H9 (cell line): ENCODE results near the gene CTCF. TPM values are rescaled to one million over a fixed set of nuclear protein-coding genes. Genes with fewer than 3 reads are reported as not detected.

Experiments
- DNase-seq: peaks from one replicate; pipeline ENCODE4 v3.0.0-alpha.2; 2017
- H2AFZ ChIP-seq: one replicate; pipeline ENCODE4 v1.6.1; 2013; ENCODE audit warnings: mild to moderate bottlenecking, low read length, control low read depth, moderate library complexity
- H2AK5ac ChIP-seq: 2 replicates; pipeline ENCODE4 v1.6.1; 2013; ENCODE audit warnings: low read length, control low read depth, mixed read lengths; ENCODE audit not compliant: insufficient read length
- H2BK120ac ChIP-seq: one replicate; pipeline ENCODE4 v1.6.1; 2013; ENCODE audit warnings: low read depth, mild to moderate bottlenecking, low read length, control low read depth, inconsistent platforms; ENCODE audit not compliant: poor library complexity, severe bottlenecking
- H2BK12ac ChIP-seq: 2 replicates; pipeline ENCODE4 v1.6.1; 2013; ENCODE audit warnings: low read length, control low read depth, mixed read lengths, low read depth; ENCODE audit not compliant: insufficient read length
- H2BK15ac ChIP-seq: 2 replicates; pipeline ENCODE4 v1.6.1; 2013; ENCODE audit warnings: low read depth, low read length, control low read depth
- H2BK20ac ChIP-seq: one replicate; pipeline ENCODE4 v1.6.1; 2013; ENCODE audit warnings: low read depth, mild to moderate bottlenecking, low read length, control low read depth, inconsistent platforms; ENCODE audit not compliant: poor library complexity, severe bottlenecking
- H2BK5ac ChIP-seq: 2 replicates; pipeline ENCODE4 v1.6.1; 2013; ENCODE audit warnings: low read length, control low read depth, mixed read lengths; ENCODE audit not compliant: insufficient read length
- H3K14ac ChIP-seq: 2 replicates; pipeline ENCODE4 v1.6.1; 2013; ENCODE audit warnings: low read length, control low read depth; ENCODE audit not compliant: insufficient read depth
- H3K18ac ChIP-seq: 2 replicates; pipeline ENCODE4 v1.6.1; 2013; ENCODE audit warnings: low read depth, mild to moderate bottlenecking, mixed read lengths, low read length, control low read depth; ENCODE audit not compliant: insufficient read length
- H3K23ac ChIP-seq: 2 replicates; pipeline ENCODE4 v1.6.1; 2013; ENCODE audit warnings: low read length, control low read depth, mixed read lengths, low read depth; ENCODE audit not compliant: insufficient read length
- H3K23me2 ChIP-seq: 2 replicates; pipeline ENCODE4 v1.6.1; 2013; ENCODE audit warnings: low read depth, mild to moderate bottlenecking, mixed read lengths, low read length, control low read depth; ENCODE audit not compliant: insufficient read length, poor library complexity, severe bottlenecking
- H3K27ac ChIP-seq: 2 replicates; pipeline ENCODE4 v1.5.1; 2013; ENCODE audit warnings: low read length, control low read depth, mixed read lengths, low read depth; ENCODE audit not compliant: insufficient read length
- H3K27me3 ChIP-seq: 2 replicates; pipeline ENCODE4 v1.6.1; 2013; ENCODE audit warnings: low read length, control low read depth, inconsistent platforms; ENCODE audit not compliant: insufficient read depth
- H3K4ac ChIP-seq: 2 replicates; pipeline ENCODE4 v1.6.1; 2013; ENCODE audit warnings: low read depth, mild to moderate bottlenecking, control low read depth, inconsistent platforms, low read length, moderate library complexity
- H3K4me1 ChIP-seq: 2 replicates; pipeline ENCODE4 v1.6.1; 2013; ENCODE audit warnings: low read length, control low read depth, inconsistent platforms; ENCODE audit not compliant: insufficient read depth
- H3K4me2 ChIP-seq: 2 replicates; pipeline ENCODE4 v1.6.1; 2013; ENCODE audit warnings: low read length, control low read depth, mixed read lengths; ENCODE audit not compliant: insufficient read length, insufficient read depth
- H3K56ac ChIP-seq: 2 replicates; pipeline ENCODE4 v1.6.1; 2013; ENCODE audit warnings: low read depth, mild to moderate bottlenecking, mixed read lengths, low read length, control low read depth; ENCODE audit not compliant: insufficient read length
- H3K79me1 ChIP-seq: 2 replicates; pipeline ENCODE4 v1.6.1; 2013; ENCODE audit warnings: low read depth, mild to moderate bottlenecking, moderate library complexity, low read length, control low read depth, inconsistent platforms; ENCODE audit not compliant: insufficient read depth, poor library complexity, severe bottlenecking
- H3K79me2 ChIP-seq: 2 replicates; pipeline ENCODE4 v1.6.1; 2013; ENCODE audit warnings: low read length, control low read depth, inconsistent platforms; ENCODE audit not compliant: insufficient read depth
- H3K9ac ChIP-seq: 2 replicates; pipeline ENCODE4 v1.6.1; 2013; ENCODE audit warnings: low read length, control low read depth, mixed read lengths; ENCODE audit not compliant: insufficient read length; ENCODE audit errors: extremely low read depth
- H3K9me3 ChIP-seq: one replicate; pipeline ENCODE4 v1.6.1; 2013; ENCODE audit warnings: low read depth, low read length, inconsistent platforms; ENCODE audit not compliant: control insufficient read depth
- H3T11ph ChIP-seq: one replicate; pipeline ENCODE4 v1.6.1; 2013; ENCODE audit warnings: mild to moderate bottlenecking, low read length, control low read depth, inconsistent platforms
- H4K20me1 ChIP-seq: one replicate; pipeline ENCODE4 v1.6.1; 2013; ENCODE audit not compliant: control insufficient read depth, insufficient read length, insufficient read depth
- H4K5ac ChIP-seq: 2 replicates; pipeline ENCODE4 v1.6.1; 2013; ENCODE audit warnings: low read depth, mild to moderate bottlenecking, mixed read lengths, low read length, control low read depth; ENCODE audit not compliant: insufficient read length
- H4K8ac ChIP-seq: replicated peaks from 2 replicates; pipeline ENCODE4 v1.6.1; 2013; ENCODE audit warnings: low read length, control low read depth, mixed read lengths, low read depth; ENCODE audit not compliant: insufficient read length
- H4K91ac ChIP-seq: 2 replicates; pipeline ENCODE4 v1.6.1; 2013; ENCODE audit warnings: low read depth, mild to moderate bottlenecking, moderate library complexity, mixed read lengths, low read length, control low read depth; ENCODE audit not compliant: insufficient read length
- H3K27ac Mint-ChIP-seq, 3 experiments: 2 replicates in 2 of 3; 3 replicates in 1 of 3; pipeline ENCODE4 v1.8.0; 2020 to 2021; ENCODE audit warnings: mixed read lengths in 3 of 3, mild to moderate bottlenecking in 1 of 3, moderate library complexity in 1 of 3
- H3K27me3 Mint-ChIP-seq: 2 replicates; pipeline ENCODE4 v1.8.0; 2021; ENCODE audit warnings: low read depth, mild to moderate bottlenecking, moderate library complexity, mixed read lengths
- H3K36me3 Mint-ChIP-seq, 3 experiments: 2 replicates in 2 of 3; 3 replicates in 1 of 3; pipeline ENCODE4 v1.8.0; 2020 to 2021; ENCODE audit warnings: low read depth in 3 of 3, mixed read lengths in 3 of 3; ENCODE audit not compliant: insufficient read depth in 1 of 3
- H3K4me1 Mint-ChIP-seq, 2 experiments: 2 replicates each; pipeline ENCODE4 v1.8.0; 2020; ENCODE audit warnings: mixed read lengths in 2 of 2
- H3K4me3 Mint-ChIP-seq, 2 experiments: 2 replicates in 1 of 2; 3 replicates in 1 of 2; pipeline ENCODE4 v1.8.0; 2020 to 2021; ENCODE audit warnings: mild to moderate bottlenecking in 2 of 2, mixed read lengths in 2 of 2, moderate library complexity in 1 of 2
- H3K9me3 Mint-ChIP-seq, 2 experiments: 2 replicates in 1 of 2; 3 replicates in 1 of 2; pipeline ENCODE4 v1.8.0; 2020; ENCODE audit warnings: mild to moderate bottlenecking in 2 of 2, mixed read lengths in 2 of 2, moderate library complexity in 1 of 2
- WGBS: extraction: QIAGEN DNeasy Blood & Tissue Kit; methylation state at CpG from one replicate; pipeline ENCODE4 v1.1.7; 2013; ENCODE audit warnings: missing lambda C conversion rate, low lambda C conversion rate, mixed read lengths; ENCODE audit not compliant: insufficient read length; ENCODE audit errors: extremely low coverage; 5-methylcytosine and 5-hydroxymethylcytosine counted together
- total RNA-seq: library from RNA; stranded (reverse); gene quantifications from 2 replicates; pipeline ENCODE4 v1.2.1, GENCODE V29; 2021
- TF ChIP-seq, protein P1 (sequence below): fragments of 200-600 bp; sonication (generic); conservative IDR thresholded peaks from 3 replicates; pipeline ENCODE4 v1.8.0; 2021; ENCODE audit warnings: antibody characterized with exemption, mild to moderate bottlenecking

The CTCF gene
- total RNA-seq, 1 experiment from 2014 or later: 87.3 TPM

GRCh38 chr16:67657751-67658518 is 95.6 kb downstream of the CTCF start:
- peaks cover 11 to 28% (median 17%) of the 10 kb centered on the region in 3 experiments for H3K36me3 Mint-ChIP-seq
- no peak overlapping the region for H3K56ac ChIP-seq
- H4K20me1 ChIP-seq: no peaks in the 10 kb centered on the region
- TF ChIP-seq, protein P1, sequence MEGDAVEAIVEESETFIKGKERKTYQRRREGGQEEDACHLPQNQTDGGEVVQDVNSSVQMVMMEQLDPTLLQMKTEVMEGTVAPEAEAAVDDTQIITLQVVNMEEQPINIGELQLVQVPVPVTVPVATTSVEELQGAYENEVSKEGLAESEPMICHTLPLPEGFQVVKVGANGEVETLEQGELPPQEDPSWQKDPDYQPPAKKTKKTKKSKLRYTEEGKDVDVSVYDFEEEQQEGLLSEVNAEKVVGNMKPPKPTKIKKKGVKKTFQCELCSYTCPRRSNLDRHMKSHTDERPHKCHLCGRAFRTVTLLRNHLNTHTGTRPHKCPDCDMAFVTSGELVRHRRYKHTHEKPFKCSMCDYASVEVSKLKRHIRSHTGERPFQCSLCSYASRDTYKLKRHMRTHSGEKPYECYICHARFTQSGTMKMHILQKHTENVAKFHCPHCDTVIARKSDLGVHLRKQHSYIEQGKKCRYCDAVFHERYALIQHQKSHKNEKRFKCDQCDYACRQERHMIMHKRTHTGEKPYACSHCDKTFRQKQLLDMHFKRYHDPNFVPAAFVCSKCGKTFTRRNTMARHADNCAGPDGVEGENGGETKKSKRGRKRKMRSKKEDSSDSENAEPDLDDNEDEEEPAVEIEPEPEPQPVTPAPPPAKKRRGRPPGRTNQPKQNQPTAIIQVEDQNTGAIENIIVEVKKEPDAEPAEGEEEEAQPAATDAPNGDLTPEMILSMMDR: no peak
- H2BK5ac ChIP-seq: no peak overlapping the region
- no peak overlapping the region for H4K91ac ChIP-seq
- H2BK12ac ChIP-seq: no peak overlapping the region
- H3K27ac Mint-ChIP-seq: no peak overlapping the region
- H3K79me2 ChIP-seq: no peaks in the 10 kb centered on the region
- H4K8ac ChIP-seq: no peak overlapping the region
- H3K9me3 Mint-ChIP-seq: no peaks in the 10 kb centered on the region; a peak in 1 of 5 replicates
- peaks cover 12 to 21% of the 10 kb centered on the region in 2 experiments for H3K4me1 Mint-ChIP-seq
- no peaks in the 10 kb centered on the region for H3K4me1 ChIP-seq
- no peak overlapping the region for H2AK5ac ChIP-seq
- H4K5ac ChIP-seq: no peak overlapping the region
- H3K79me1 ChIP-seq: no peaks in the 10 kb centered on the region
- H2BK20ac ChIP-seq: no peak overlapping the region
- no peak overlapping the region for H3T11ph ChIP-seq
- no peak overlapping the region for H3K14ac ChIP-seq
- H2BK120ac ChIP-seq: no peak overlapping the region
- peaks cover 15% of the 10 kb centered on the region for H3K23me2 ChIP-seq
- H3K4me2 ChIP-seq: no peak overlapping the region
- H3K4me3 Mint-ChIP-seq: peak overlapping the region in 1 of 2 experiments; percentile 94; a peak in 2 of 5 replicates
- no peak overlapping the region for H3K18ac ChIP-seq
- DNase-seq: no peak
- no peaks in the 10 kb centered on the region; the same call in 1 of the 2 replicates for H3K27me3 ChIP-seq
- H2BK15ac ChIP-seq: no peak overlapping the region
- H2AFZ ChIP-seq: no peak overlapping the region
- no peak overlapping the region for H3K23ac ChIP-seq
- no peak overlapping the region for H3K27ac ChIP-seq
- no CpG with 5 or more reads among the region's 18 CpGs for WGBS
- H3K9ac ChIP-seq: no peak overlapping the region
- H3K4ac ChIP-seq: no peak overlapping the region
- no peaks in the 10 kb centered on the region for H3K9me3 ChIP-seq
- peaks cover 4% of the 10 kb centered on the region for H3K27me3 Mint-ChIP-seq
